Right cardiac atrium (tissue), 5 donors: ENCODE results near the gene ANK3. TPM values are rescaled to one million over a fixed set of nuclear protein-coding genes. Genes with fewer than 3 reads are reported as not detected.

Source experiments
- ATAC-seq, 2 donors: fragments of 200-7000 bp; cut with Tn5 transposase; one replicate each; pipeline versions ENCODE4 v1.8.0 to v1.9.1; 2020; ENCODE audit warnings: moderate library complexity in 2 of 2, mild to moderate bottlenecking in 1 of 2
- DNase-seq, 3 donors: peaks; one replicate each; pipeline ENCODE4 v3.0.0-alpha.2; 2020
- H3K27ac ChIP-seq: one replicate; pipeline ENCODE4 v1.5.1; 2013; ENCODE audit warnings: mild to moderate bottlenecking, low read length, control low read depth, moderate library complexity
- H3K27me3 ChIP-seq: one replicate; pipeline ENCODE4 v1.6.1; 2013; ENCODE audit not compliant: control insufficient read depth, insufficient read depth
- H3K4me1 ChIP-seq: one replicate; pipeline ENCODE4 v1.6.1; 2013; ENCODE audit warnings: low read length; ENCODE audit not compliant: control insufficient read depth, insufficient read depth
- H3K4me3 ChIP-seq: one replicate; pipeline ENCODE4 v1.5.1; 2013; ENCODE audit warnings: low read length, control low read depth
- H3K9me3 ChIP-seq: one replicate; pipeline ENCODE4 v1.6.1; 2013; ENCODE audit warnings: low read length; ENCODE audit not compliant: control insufficient read depth
- WGBS: extraction: QIAGEN DNeasy Blood & Tissue Kit; methylation state at CpG from one replicate; pipeline ENCODE4 v1.1.7; 2013; 5-methylcytosine and 5-hydroxymethylcytosine counted together
- intact Hi-C, 4 donors: fragments of 100-400 bp; cut with DNase I; formaldehyde crosslinking; loops; one replicate each; pipeline versions ENCODE4 v1.11.0 to v1.14.0; 2022 to 2023
- polyA plus RNA-seq: library from polyadenylated mRNA; stranded (reverse); fragments of 200-250 nt; gene quantifications from one replicate; pipeline ENCODE4 v1.2.3, GENCODE V29; 2013
- total RNA-seq, 4 donors: library from RNA; stranded (reverse); fragmentation: NEBNext Ultra II Directional; extraction: Animal tissue kit (Norgen Biotek cat#: 25700); gene quantifications; one replicate each; pipeline ENCODE4 v1.2.1, GENCODE V29; 2021
- donor health status: healthy with polysubstance abuse.
- donor health status: DM: no; HTN: yes; CAD: no.
- donor health status: DM: no; HTN: no; CAD: no.
- donor health status: DM: no; HTN: yes; CAD: no; lungs with severe emphysema.
- donor health status: DM: yes; HTN: yes; CAD: no.

ANK3 gene
- total and polyA plus RNA-seq, 5 donors: 59.8 to 196 (median 171) TPM

DNA sequence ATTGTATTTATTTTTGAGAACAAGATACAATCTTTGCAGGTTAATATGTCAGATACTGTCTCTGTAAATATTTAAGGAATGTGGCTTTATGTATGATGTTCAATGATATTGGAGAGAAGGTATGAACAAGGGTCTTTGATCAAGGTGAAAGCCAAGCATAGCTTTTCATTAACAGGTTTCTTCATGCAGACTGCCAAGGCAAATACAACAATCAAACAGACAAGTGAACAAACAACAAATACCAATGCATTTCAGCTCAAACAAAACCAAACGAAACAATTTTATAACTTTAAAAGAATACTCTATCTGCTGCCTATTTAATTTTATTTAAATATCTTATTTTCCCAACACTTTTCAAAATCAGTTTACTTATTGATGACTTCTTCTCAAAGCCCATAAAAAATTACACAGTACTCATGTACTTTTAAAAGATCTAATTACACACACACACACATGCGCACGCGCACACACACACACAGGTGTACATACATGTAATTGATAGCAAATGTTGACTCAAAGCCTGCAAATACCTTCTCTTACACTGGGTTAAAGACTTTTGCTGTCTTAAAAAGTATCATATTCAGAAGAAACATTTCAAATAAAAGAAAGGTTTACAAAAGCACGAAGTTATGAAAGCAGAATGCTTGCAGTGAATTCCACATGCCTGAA lies 282.2 kb downstream of the ANK3 start:
- DNase-seq (no peak), ATAC-seq (no peak)
- H3K4me1 ChIP-seq: no peaks in the 10 kb centered on the region
- no peak overlapping the region for H3K27ac ChIP-seq
- no peaks in the 10 kb centered on the region for H3K9me3 ChIP-seq
- no peak overlapping the region for H3K4me3 ChIP-seq
- WGBS: 95% methylated on average over 5 of the region's 5 CpGs
- intact Hi-C loops: loop anchor here in 2 of 4 donors (10.0 kb wide), 3 partner anchors 97 to 537 kb away; no protein-coding TSS in a partner anchor
- H3K27me3 ChIP-seq: no peaks in the 10 kb centered on the region

DNA sequence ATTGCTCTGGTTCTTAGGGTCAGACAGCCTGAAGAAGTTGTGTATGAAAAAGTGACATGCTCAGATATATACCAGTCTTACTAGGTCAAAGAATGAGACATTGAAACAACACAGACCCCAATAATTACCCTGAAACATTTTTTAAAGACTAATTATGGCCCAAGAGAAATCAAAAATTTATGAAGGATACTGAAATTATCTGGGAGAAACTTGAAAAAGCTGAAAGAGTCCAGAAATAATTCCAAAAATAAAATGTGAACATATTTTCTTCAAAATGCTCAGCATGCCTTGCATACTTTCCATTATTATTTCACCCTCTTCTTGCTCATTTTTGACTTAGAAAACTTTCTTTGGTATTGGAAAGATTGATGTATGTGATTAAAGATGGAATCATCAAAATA lies 284.4 kb downstream of the ANK3 start:
- Histone ChIP-seq H3K27ac (no peak overlapping the region), H3K27me3 (no peaks in the 10 kb centered on the region), H3K4me3 (no peak overlapping the region), H3K4me1 (no peaks in the 10 kb centered on the region), H3K9me3 (no peaks in the 10 kb centered on the region)
- DNase-seq (no peak), ATAC-seq (no peak)
- intact Hi-C loops: loop anchor here in 2 of 4 donors (10.0 kb wide), 3 partner anchors 100 to 540 kb away; no protein-coding TSS in a partner anchor

DNA sequence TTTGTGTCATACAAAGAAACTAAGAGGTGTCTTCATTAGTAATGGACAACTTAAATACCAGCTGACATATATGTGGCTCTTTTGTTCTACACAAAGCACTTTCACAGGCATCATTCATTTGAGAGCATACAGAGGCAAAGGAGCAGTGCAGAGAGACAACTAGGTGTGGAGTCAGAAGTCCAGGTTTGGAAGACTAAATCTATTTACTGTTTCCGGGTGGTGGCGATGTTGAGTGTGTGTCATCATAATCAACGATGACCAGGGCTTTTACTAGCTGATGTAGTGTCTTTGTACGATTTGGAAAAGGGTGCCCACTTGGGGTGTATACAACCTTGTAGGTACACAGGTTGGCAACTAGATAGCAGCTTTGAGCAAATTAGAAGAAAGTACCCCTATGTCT lies 287.9 kb downstream of the ANK3 start:
- intact Hi-C loops: loop anchor here in 2 of 4 donors (5.0 to 10.0 kb wide), 5 partner anchors 103 to 543 kb away; no protein-coding TSS in a partner anchor
- Histone ChIP-seq H3K27ac (no peak overlapping the region), H3K4me3 (no peak overlapping the region), H3K9me3 (no peaks in the 10 kb centered on the region), H3K27me3 (no peaks in the 10 kb centered on the region), H3K4me1 (no peaks in the 10 kb centered on the region)
- DNase-seq (no peak), ATAC-seq (no peak)
- 70% methylated on average over 4 of the region's 4 CpGs for WGBS

DNA sequence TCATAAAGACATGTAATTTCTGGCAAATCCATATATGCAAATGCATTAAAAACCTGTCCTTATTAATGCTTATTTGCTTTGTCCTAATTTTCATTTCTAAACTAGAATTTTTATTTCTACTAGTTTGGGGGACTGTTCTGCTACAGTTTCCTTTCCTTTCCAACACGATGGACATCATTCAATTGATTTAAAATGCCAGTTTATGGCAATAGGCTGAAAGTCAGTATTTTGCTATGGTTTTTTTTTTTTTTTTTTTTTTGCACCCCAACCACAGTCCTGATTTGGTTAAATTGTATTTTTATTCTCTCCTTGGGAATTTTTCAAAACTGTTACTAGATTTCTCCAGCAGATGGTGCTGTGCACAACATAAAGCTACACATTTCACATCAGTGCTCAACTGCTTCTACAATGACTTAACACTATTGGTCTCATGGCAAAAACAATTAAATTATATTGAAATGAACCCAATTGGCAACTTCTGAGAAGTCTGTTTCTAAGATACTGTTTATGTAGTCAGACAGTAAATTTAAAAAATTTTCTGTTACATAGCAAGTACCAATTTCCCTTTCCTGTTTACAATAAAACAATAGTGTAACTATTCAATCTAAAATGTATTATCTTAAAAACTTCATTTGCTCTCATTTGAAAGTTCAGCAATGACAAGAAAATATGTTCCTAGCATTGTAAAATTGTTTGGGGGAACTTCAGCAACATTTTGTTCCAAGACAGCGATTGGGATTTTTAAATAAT lies 289.5 kb downstream of the ANK3 start:
- no peak overlapping the region for H3K4me3 ChIP-seq
- intact Hi-C loops: loop anchor here (5.0 to 10.0 kb wide), 5 partner anchors 105 to 545 kb away; no protein-coding TSS in a partner anchor
- ATAC-seq (peak; percentile 55 to 66), DNase-seq (no peak)
- WGBS: 52% methylated on average over 2 of the region's 2 CpGs
- H3K4me1 ChIP-seq: no peaks in the 10 kb centered on the region
- H3K27ac ChIP-seq: no peak overlapping the region
- H3K9me3 ChIP-seq: no peaks in the 10 kb centered on the region
- no peaks in the 10 kb centered on the region for H3K27me3 ChIP-seq

DNA sequence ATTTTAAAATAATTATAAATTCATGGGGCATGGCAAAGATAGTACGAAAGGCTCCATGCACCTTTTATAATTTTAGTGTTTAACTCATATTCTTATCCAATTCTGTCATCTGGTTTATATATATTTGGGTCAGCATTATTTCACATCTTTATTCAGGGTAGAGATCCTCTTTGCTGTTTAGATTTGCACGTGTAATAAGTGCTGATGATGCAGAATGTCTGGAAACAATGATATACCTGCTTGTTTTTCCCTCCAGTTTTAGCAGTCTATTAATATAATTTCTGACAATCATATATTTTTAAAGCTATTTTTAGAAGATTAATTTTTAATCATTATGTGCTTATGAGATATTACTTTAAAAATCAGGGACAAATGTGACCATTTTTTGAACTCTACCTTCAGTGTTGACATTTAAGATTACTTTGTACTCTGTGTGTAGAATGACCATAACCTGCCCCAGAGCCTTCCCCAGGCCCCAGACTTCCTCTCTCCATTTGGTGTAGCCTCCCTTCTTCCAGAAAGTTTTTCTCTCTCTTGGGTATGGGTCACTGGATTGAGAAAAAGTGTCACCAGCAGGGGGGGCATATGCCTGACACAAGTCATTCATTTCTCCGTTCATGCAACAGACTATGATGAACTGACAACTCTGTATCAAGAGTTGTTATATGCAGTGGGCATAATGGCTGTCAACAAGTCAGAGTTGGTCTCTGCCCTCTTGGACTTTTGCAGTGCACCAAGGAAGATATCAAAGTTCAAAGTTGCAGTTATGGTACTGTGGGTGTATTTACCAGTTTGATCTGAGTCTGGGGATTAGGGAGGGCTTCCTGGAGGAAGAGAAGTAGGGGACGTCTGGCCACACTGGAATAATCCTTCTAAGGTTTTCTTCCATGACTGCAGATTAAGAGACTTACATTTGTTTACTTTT lies 290.7 kb downstream of the ANK3 start:
- WGBS: 58% methylated on average over 4 of the region's 4 CpGs
- Histone ChIP-seq H3K4me1 (no peaks in the 10 kb centered on the region), H3K27me3 (no peaks in the 10 kb centered on the region), H3K4me3 (no peak overlapping the region), H3K9me3 (no peaks in the 10 kb centered on the region), H3K27ac (no peak overlapping the region)
- DNase-seq (no peak), ATAC-seq (peak in 1 of 2 donors; percentile 27)
- intact Hi-C loops: loop anchor here in 2 of 4 donors (5.0 to 10.0 kb wide), 2 partner anchors 108 to 336 kb away; no protein-coding TSS in a partner anchor

DNA sequence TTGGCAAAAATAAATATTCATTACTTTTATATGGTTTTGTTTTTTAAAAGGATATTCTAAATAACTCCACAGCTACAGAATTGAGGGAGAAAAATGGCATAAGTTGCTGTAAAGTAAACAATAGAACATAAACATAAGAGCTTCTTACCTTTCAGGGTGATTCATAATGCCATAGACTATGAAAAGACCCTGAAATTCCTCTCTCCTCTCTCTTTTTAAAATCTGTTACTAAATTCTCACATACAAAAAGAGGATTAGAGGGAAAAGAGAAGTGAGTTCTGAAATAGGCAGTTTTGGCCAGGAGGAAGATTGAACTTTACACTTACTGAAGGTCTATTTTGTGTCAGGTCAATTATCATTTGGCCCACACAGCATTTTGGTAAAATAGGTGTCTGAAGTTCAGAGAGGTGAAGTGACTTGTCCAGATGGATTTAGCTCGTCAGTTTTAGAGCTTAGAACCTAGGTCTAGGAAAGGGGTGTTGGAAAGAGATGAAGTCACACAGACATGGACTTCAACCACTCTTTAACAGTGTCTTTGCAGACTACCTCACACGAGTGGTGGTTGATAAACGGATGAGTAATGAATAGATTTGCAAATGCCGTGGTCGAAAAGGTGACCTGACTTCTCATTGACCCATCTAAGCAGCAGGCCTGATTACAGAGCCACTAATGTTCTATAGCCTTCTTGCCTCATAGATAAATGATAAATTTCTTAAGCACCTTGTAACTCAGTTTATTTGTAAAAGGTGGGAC lies 292.7 kb downstream of the ANK3 start:
- ATAC-seq (peak; percentile 17 to 44), DNase-seq (no peak)
- Histone ChIP-seq H3K4me3 (no peak overlapping the region), H3K27me3 (no peaks in the 10 kb centered on the region), H3K9me3 (no peaks in the 10 kb centered on the region), H3K27ac (no peak overlapping the region), H3K4me1 (no peaks in the 10 kb centered on the region)
- WGBS: 50% methylated on average over 5 of the region's 5 CpGs
- intact Hi-C loops: loop anchor here in 2 of 4 donors (5.0 to 10.0 kb wide), 2 partner anchors 110 to 338 kb away; no protein-coding TSS in a partner anchor

DNA sequence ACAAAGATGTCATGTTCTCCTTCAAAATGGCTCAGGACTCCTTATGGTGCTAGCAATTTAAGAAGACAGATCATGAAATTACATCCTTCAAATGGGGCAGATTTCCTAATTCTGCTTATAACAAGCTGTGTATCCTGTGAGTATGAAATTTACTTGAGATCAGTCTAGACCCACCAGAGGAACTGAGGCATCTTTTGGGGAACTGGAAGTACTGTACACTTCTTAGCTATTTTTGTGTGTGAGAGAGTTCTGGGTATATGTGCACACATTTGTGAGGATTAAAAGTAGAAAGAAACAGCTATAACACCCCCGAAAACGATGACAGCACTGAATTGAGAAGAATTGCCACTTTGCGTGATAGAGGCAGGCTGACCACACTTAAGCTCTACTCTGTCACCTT lies 296.4 kb downstream of the ANK3 start:
- no peak for DNase-seq
- H3K27me3 ChIP-seq: no peaks in the 10 kb centered on the region
- 59% methylated on average over 3 of the region's 3 CpGs for WGBS
- ATAC-seq: no peak
- no peak overlapping the region for H3K27ac ChIP-seq
- no peak overlapping the region for H3K4me3 ChIP-seq
- H3K9me3 ChIP-seq: no peaks in the 10 kb centered on the region
- intact Hi-C loops: loop anchor here in 1 of 4 donors (10.0 kb wide), 1 partner anchor 341 kb away; no protein-coding TSS in a partner anchor
- no peaks in the 10 kb centered on the region for H3K4me1 ChIP-seq

DNA sequence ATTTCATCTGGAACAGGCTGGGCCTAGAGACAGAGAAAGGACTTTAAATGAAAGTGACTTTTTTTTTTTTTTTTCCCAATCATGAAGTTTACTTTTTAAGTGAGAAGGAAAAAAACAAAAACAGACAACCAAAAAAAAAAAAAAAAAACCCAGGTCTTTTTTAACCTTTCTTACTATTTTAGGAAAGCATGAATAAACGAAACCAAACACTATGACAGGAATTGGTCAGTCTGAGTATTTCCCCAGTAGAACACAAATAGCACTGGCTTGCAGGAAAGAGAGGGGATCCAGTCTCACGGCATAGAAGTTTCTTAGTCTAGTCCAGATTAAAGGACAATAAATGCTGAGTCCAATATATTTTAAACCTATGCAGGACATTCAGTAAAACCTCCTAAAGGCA lies 302.8 kb downstream of the ANK3 start:
- 65% methylated on average over 2 of the region's 2 CpGs for WGBS
- Histone ChIP-seq H3K9me3 (no peaks in the 10 kb centered on the region), H3K4me3 (no peak overlapping the region), H3K27me3 (no peaks in the 10 kb centered on the region), H3K4me1 (no peaks in the 10 kb centered on the region), H3K27ac (no peak overlapping the region)
- DNase-seq: no peak
- no peak for ATAC-seq
- intact Hi-C loops: no loop called here

DNA sequence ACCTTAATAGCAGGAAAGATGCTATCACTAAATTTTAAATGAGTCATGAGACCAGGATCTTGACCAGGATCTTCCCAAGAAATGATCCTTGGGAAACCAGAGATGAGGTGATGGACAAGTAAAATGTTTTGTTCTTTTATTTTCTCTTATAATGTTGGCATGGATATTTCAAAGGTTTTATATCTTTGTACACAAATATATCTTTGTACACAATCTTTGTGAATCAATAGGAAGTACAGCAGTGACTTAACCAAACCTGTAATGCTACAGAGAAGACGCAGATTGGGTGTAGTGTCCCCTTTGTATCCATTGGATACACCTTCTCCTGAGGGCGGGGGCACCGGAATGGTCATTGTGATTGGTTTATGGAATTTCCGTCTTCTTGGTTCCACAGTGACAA lies 303.3 kb downstream of the ANK3 start:
- 95% methylated on average over 4 of the region's 4 CpGs for WGBS
- H3K9me3 ChIP-seq: no peaks in the 10 kb centered on the region

DNA sequence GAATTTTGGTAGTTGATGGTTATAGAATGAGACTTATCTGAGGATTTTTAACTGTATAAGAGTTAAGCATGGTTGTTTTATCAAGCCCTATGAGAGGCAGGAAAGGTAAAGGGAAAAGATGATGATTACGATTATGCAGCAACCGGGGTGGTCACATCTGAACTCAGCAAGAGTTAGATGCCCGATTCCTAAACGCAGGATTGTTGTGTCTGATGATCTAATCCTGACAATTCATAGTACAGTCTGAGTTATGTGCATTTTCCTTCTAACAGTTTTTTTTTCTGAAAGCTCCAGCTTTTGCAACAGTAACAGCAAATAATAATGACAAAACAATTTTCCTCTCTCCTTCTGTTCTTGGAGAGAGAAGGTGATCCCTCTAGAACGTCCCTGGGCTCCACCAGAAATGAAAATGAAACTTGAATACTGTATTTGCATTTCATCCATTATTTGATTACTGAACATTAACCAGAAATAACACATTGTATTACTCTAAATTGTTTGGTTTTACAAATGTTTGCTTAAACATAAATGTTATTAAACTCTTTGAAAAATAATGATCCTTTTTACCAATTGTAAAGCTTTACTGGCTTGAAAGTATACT lies 306.8 kb downstream of the ANK3 start:
- H3K4me3 ChIP-seq: no peak overlapping the region
- intact Hi-C loops: no loop called here
- no peak for DNase-seq
- 63% methylated on average over 5 of the region's 5 CpGs for WGBS
- no peaks in the 10 kb centered on the region for H3K9me3 ChIP-seq
- H3K27ac ChIP-seq: no peak overlapping the region
- no peaks in the 10 kb centered on the region for H3K4me1 ChIP-seq
- ATAC-seq: no peak
- no peaks in the 10 kb centered on the region for H3K27me3 ChIP-seq

More for the DNA sequence above, 303.3 kb downstream of the ANK3 start:
- DNase-seq (no peak), ATAC-seq (no peak)
- no peaks in the 10 kb centered on the region for H3K27me3 ChIP-seq
- no peak overlapping the region for H3K27ac ChIP-seq
- intact Hi-C loops: no loop called here
- no peaks in the 10 kb centered on the region for H3K4me1 ChIP-seq
- H3K4me3 ChIP-seq: no peak overlapping the region
